Suppressor macrophage treated with lipopolysaccharide for 1 hour (primary cell): ENCODE data around the gene WDR70.
A peak's percentile ranks its signal among the peaks of the same experiment; 100 is the strongest.
"Not testable (repeated sequence)": the region's sequence is repeated elsewhere in the genome, so short reads cannot be mapped to it uniquely, and the experiment has no call there.

Source experiments
- DNase-seq, 3 donors: peaks; one replicate each; pipeline ENCODE4 v3.0.0-alpha.2; 2020 to 2022

The WDR70 gene

DNA sequence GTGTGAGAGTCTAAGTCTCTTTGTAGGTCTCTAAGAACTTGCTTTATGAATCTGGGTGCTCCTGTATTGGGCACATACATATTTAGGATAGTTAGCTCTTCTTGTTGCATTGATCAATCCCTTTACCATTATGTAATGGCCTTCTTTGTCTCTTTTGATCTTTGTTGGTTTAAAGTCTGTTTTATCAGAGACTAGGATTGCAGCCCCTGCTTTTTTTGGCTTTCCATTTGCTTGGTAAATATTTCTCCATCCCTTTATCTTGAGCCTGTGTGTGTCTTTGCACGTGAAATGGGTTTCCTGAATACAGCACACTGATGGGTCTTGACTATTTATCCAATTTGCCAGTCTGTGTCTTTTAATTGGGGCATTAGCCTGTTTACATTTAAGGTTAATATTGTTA, 275.4 kb downstream of the WDR70 start:
- DNase-seq = not testable (repeated sequence)

DNA sequence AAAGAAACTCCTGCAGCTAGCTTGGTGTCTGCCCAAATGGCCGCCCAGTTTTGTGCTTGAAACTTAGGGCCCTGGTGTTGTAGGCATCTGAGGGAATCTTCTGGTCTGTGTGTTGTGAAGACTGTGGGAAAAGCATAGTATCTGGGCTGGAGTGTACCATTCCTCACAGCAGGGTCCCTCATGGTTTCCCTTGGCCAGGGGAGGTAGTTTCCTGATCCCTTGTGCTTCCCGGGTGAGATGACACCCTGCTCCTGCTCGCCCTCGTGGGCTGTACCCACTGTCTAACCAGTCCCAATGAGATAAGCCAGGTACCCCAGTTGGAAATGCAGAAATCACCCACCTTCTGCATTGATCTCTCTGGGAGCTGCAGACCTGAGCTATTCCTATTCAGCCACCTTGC, 277.9 kb downstream of the WDR70 start:
- no peak for DNase-seq

DNA sequence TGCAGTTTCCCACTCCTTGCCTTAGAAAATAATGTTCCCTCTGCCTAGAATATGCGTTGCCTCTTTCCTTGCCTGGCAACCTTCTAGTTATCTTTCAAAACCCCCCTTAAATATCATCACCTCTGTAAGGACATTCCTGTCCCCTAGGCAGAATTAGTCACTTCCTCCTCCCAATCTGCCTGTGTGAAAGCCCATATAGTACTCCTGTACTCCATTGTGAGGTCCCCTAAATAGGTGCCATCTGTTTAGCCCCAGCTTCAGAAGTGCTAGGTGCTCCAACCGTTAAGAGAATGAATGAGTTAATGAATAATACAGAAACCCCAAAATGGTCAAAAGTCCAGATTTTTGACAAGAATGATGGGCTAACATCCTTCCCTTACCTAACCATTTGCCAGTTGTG, 279.3 kb downstream of the WDR70 start:
- no peak for DNase-seq

DNA sequence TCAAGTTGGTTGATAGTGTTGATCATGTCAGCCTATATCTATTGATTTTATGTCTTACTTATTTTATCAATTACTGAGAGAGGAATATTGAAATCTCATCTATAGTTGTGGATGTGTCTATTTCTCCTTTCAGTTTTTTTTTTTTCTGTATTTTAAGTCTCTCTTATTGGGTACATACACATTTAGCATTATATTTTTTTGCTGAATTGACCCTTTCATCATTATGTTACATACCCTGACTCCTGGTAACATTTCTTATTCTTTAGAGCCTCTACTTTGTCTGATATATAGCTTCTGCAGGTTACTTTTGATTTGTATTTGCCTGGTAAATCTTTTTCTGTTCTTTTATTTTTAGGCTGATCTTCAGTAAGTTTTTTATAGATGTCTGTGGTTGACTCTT, 281.2 kb downstream of the WDR70 start:
- no peak for DNase-seq

DNA sequence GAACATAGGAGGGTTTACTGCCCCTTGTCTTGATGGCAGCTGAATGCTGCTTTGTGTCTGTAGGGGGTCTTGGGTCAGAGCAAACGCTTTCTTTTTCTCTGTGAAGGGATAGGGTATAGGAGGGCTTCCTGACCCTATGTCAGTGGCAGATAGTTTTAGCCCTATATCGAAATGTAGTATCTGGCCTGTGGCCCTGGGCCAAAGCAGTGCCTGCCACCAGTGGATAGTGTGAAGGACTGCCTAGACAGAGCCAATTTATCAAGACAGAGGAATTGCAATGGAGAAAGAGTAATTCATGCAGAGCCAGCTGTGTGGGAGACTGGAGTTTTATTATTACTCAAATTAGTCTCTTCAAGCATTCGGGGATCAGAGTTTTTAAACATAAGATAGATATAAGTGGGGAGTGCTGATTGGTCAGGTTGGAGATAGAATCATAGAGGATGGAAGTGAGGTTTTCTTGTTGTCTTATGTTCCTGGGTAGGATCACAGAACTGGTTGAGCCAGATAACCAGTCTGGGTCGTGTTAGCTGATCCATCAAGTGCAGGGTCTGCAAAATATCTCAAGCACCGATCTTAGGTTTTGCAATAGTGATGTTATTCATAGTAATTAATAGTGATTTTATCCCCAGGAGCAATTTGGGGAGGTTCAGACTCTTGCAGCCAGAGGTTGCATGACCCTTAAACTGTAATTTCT, 282.3 kb downstream of the WDR70 start:
- DNase-seq = no peak

DNA sequence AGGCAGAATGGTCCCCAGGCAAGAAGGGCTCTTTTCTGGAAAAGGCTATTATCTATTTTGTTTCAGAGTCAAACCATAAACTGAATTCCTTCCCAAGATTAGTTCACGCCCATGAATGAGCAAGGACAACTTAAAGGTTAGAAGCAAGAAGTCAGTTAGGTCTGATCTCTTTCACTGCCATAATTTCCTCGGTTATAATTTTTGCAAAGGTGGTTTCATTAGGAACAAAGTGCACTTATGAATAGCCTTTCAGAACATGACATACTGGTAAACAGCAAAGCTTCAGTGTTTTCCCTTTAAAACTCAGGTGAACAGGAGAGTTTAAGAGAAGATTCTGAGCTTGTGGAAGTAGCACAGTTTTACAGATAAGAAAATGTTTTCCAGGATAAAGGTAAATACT, 282.8 kb downstream of the WDR70 start:
- no peak for DNase-seq

DNA sequence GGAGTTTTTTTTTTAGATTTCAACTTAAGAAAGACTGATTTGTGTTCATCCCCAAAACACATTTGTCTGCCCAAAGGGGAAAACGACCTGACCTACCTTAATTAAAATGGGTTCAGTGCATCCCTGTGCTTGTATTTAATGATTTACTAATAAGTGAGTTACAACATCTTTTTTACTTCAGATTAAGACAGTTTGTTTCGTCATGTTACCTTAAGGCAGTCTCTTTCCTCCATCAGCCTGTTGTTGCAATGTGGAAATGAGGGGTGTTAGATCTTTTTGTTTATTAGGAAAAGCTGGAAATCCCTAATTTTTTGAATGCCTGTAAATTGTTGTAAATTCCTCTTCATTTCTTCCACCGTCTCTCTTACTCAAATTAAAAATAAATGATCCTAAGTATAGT, 283.2 kb downstream of the WDR70 start:
- no peak for DNase-seq

DNA sequence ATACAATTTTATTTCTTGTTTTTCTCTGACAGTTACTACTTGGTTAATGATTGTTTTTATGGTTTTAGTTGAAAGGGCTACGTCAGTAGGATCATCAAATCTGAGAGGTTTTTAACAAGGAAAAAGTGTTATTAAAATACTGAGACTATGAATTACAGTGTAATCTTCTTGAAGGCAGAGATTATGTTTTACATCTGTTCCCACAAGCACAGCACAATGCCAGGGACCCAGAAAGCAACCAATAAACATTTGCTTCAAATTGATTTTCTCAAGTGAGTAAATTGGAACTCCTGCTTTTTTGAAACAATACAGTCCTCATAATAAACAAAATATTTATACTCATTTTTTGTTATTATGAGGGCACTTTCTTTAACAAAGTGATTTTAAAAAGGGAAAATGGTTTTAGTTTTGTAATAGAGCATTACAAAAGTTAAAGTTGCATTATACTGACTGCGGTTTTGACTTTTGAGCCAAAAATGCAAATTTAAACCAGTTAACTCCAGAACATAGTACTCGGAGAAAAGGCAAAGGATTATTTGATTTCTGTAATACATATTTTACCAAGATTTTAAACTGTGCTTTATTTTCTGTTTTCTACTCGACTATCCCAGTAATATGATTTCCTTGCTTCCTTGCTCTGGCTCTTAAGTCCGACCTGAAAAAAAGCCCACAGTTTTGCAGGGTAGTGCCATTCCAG, 283.8 kb downstream of the WDR70 start:
- no peak for DNase-seq

DNA sequence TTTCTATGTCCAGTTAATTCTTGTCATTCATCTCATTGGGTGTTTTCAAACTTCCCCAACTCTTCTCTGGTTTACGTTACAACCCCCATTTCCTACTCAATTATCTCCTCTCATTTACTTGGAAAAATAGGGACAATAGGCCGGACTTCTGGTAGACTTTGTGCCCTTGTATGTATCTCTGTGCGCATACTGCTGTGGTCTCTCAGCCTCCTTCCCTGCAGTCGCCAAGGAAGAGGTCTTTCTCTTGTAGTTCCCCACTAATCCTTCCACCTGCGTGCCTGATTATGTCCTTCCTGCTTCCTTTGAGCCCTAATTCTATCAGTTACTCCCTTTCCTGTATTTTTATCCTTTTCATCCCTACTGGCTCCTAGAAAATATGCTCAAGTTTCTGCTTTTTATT, 284.4 kb downstream of the WDR70 start:
- DNase-seq = no peak

DNA sequence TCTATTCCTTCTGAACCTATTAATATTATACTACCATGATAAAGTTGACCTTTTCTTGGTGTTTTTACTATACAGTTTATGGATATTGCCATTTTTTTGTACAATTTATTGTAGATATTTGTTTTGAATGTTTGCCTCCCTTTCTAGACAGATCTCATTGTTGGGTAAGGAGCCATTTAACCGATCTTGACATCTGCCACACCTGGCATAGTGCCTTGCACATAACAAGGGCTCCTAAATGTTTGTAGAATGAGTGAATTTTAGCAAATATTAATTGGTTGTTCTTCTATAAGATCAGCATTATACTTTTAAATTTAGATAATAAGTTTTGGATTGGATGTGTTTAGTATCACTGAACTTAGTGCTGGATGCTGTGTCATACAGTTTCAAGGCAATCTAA, 285.4 kb downstream of the WDR70 start:
- DNase-seq = no peak

DNA sequence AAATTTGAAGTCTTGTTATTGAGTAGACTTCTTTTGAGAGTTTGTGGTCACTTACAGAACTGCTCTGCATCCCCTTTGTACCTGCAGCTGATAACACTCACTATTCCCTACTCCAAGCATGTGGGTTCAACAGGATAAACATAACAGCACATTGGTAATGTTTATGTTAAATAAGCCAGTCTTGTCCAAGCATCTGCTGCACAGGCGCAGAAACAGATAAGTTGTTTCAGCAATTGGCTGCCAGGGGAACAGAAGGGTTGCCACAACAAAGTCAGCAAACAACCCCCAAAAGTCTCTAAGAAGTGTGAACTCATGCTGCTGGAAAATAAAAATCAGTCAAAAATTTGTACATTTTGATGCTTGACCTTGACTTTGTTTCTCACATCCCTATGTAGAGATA, 286.2 kb downstream of the WDR70 start:
- no peak for DNase-seq

DNA sequence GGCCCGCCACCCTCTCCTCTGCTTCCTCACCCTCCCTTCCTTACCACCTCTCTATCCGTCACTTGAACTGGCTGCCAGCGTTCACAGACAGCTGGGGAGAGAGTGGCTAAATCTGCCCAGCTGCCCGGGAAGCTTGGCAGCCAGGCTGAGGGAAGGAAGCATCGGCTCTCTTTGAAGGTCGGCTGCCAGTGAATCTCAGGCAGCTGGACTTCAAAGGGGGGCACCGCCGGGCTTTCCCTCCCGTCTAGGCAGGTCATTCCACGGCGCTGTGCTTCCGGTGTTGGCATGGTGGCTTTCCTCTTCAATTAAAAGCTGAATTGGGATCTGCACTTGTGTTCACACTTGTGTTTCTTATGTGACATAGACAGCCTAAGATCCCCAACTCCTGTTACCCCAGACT, 286.8 kb downstream of the WDR70 start:
- no peak for DNase-seq

DNA sequence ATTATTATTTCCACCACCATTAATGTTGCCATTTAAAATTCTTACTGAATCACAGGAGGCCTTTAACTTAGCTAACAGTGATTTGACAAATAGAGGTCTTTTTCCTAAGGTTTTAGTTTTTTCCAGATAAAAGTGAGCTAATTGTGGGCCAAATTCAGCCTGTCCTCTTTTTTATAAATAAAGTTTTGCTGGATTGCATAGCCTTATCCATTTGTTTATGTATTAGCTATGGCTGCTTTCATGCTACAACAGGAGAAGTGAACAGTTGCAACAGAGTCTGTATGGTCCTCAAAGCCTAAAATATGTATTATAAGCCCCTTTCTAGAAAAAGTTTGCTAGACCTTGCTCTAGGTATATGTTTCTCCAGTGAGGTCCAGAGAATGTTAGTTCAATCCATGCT, 288.3 kb downstream of the WDR70 start:
- no peak for DNase-seq

DNA sequence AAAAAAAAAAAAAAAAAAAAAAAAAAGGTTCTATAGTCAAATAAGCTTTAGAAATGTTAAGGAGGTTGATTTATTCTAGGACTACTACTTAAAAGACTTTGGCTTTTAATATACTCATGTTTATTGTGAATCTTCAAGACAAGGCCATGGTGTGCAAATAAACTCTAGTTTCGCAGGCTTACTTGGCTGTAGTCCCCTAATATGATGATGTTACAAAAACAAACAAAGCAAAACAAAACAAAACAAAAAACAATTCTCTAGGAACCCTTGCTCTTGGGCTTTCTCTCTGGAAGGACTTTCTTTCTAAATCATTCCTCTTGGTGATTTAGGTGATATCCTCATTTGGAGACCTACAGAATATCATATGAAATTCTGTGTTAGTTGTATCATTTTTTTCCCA, 288.7 kb downstream of the WDR70 start:
- no peak for DNase-seq

DNA sequence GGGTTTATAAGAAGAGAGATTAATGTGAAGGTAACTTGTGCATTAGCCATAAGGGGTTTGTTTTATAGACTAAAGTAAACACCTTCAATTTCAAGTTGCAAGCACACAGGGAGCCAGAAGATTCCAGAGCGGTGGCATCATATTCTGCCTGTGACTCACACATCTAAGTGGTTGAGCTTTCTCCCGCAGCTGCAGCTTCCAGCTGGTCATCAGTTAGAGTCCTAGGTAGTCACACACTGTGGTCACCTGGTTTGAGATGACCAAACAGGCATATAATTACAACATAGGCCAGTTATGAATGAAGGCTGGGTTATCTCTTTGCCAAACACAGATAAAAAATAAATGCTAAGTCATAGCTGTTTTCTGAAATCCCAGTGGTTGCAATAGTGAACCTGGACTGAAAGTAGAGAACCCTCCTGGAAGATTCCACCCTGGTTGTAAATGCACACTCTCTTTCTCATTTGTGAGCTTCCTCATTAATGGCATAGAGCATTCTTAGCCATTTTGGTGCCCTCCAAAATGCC, 289.5 kb downstream of the WDR70 start:
- DNase-seq = peak in 1 of 3 donors; percentile 10

DNA sequence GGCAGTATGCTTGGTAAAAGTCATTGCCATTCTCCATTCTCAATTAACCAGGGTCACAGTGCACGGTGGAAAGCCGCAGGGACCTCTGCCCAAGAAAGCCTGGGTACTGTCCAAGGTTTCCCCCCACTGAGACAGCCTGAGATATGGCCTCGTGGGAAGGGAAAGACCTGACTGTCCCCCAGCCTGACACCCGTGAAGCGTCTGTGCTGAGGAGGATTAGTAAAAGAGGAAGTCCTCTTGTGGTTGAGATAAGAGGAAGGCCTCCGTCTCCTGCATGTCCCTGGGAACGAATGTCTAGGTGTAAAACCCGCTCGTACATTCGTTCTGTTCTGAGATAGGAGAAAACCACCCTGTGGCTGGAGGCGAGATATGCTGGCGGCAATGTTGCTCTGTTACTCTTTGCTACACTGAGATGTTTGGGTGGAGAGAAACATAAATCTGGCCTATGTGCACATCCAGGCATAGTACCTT, 293.0 kb downstream of the WDR70 start:
- peak; percentile 27 to 43 (median 42) for DNase-seq

DNA sequence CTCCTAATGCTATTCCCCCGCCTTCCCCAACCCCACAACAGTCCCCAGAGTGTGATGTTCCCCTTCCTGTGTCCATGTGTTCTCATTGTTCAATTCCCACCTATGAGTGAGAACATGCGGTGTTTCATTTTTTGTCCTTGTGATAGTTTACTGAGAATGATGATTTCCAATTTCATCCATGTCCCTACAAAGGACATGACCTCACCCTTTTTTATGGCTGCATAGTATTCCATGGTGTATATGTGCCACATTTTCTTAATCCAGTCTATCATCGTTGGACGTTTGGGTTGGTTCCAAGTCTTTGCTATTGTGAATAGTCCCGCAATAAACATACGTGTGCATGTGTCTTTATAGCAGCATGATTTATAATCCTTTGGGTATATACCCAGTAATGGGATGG, 295.2 kb downstream of the WDR70 start:
- DNase-seq = not testable (repeated sequence)

DNA sequence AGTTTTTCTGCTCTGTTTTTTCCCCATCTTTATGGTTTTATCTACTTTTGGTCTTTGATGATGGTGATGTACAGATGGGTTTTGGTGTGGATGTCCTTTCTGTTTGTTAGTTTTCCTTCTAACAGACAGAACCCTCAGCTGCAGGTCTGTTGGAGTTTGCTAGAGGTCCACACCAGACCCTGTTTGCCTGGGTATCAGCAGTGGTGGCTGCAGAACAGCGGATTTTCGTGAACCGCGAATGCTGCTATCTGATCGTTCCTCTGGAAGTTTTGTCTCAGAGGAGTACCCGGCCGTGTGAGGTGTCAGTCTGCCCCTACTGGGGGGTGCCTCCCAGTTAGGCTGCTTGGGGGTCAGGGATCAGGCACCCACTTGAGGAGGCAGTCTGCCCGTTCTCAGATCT, 300.2 kb downstream of the WDR70 start:
- DNase-seq = not testable (repeated sequence)

DNA sequence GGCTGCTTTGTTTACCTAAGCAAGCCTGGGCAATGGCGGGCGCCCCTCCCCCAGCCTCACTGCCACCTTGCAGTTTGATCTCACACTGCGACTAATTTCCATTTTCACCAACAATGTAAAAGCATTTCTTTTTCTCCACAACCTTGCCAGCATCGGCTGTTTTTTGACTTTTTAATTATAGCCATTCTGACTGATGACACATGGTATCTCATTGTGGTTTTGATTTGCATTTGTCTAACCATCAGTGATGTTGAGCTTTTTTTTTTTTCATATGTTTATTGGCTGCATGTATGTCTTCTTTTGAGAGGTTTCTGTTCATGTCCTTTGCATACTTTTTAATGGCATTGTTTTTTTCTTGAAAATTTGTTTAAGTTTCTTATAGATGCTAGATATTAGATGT, 300.8 kb downstream of the WDR70 start:
- DNase-seq = not testable (repeated sequence)

DNA sequence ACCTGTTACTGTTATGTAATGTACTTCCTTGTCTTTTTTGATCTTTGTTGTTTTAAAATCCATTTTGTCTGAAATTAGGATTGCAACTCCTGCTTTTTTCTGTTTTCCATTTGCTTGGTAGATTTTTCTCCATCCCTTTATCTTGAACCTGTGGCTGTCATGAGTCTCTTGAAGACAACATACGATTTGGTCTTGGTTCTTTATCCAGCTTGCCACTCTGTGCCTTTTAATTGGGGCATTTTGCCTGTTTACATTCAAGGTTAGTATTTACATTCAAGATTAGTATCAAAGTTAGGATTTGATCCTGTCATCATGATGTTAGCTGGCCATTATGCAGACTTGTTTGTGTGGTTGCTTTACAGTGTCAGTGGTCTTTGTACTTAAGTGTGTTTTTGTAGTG, 304.0 kb downstream of the WDR70 start:
- no peak for DNase-seq

DNA sequence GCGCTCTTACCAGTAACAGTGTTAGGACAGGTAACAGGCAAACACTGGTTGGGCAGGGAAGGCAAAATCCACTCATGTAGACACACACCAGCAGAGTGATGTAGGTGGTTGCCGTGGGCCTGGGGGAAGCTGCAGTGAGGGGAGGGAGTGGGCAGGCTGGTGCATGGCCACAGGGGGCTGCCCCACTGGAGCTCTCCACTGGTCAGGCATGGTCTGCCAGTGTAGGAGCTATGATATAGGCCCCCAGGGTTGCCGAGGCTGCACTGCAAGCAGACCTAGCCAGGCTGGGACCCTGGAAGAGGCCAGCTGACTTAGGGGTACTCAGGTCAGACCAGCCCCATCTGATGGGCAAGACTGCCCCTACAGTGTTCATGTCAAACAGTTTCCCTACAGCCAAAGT, 306.1 kb downstream of the WDR70 start:
- no peak for DNase-seq

DNA sequence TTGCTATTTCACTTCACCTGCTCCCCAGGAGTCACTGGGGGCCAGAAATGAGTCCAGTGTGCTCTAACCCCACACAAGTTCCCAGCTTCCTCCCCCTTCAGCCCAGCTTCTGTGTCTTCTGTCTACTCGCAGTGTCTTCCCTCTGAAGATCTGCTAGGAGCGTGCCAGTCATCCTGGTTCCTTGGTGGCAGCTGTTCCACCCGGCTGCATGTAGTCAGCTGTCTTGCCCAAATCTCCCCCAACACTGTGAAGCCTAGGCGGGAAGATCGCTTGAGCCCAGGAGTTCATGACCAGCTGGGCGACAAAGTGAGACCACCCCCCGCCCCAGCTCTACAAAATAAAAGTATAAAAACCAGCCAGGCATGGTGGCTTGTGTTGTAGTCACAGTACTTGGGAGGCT, 306.7 kb downstream of the WDR70 start:
- no peak for DNase-seq

DNA sequence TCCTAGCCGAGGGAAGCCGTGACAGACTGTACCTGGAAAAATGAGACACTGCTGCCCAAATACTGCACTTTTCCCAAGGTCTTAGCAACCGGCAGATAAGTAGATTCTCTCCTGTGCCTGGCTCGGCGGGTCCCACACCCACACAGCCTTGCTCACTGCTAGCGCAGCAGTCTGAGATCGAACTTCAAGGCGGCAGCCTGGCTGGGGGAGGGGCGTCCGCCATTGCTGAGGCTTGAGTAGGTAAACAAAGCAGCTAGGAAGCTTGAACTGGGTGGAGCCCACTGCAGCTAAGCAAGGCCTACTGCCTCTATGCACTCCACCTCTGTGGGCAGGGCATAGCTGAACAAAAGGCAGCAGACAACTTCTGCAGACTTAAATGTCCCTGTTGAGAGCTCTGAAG, 309.8 kb downstream of the WDR70 start:
- DNase-seq = not testable (repeated sequence)

DNA sequence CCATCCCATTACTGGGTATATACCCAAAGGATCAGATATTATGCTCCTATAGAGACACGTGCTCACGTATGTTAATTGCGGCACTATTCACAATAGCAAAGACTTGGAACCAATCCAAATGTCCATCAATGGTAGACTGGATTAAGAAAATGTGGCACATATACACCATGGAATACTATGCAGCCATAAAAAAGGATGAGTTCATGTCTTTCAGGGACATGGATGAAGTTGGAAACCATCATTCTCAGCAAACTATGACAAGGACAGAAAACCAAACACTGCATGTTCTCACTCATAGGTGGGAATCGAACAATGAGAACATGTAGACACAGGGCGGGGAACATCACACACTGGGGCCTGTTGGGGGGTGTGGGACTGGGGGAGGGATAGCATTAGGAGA, 315.2 kb downstream of the WDR70 start:
- DNase-seq = not testable (repeated sequence)

DNA sequence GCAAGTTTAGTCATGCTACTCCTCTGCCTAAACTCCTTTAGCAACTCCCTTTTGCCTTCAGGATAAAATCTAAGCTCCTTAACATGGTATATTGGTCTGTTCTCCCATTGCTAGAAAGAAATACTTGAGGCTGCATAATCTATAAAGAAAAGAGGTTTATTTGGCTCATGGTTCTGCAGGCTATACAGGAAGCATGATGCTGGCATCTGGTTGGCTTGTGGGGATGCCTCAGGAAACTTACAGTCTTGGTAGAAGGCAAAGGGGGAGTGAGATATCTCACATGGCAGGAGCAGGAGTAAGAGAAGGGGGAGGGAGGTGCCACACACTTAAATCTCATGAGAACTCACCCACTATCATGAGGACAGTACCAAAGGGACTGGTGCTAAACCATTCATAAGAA, 315.7 kb downstream of the WDR70 start:
- no peak for DNase-seq
